ENCODE measurements around the gene OR51E1. TPM values are rescaled to one million over a fixed set of nuclear protein-coding genes. Genes with fewer than 3 reads are reported as not detected.

The OR51E1 gene
- total RNA-seq, 2 experiments from 2014 or later, result 0.09 TPM; not detected in 1

DNA sequence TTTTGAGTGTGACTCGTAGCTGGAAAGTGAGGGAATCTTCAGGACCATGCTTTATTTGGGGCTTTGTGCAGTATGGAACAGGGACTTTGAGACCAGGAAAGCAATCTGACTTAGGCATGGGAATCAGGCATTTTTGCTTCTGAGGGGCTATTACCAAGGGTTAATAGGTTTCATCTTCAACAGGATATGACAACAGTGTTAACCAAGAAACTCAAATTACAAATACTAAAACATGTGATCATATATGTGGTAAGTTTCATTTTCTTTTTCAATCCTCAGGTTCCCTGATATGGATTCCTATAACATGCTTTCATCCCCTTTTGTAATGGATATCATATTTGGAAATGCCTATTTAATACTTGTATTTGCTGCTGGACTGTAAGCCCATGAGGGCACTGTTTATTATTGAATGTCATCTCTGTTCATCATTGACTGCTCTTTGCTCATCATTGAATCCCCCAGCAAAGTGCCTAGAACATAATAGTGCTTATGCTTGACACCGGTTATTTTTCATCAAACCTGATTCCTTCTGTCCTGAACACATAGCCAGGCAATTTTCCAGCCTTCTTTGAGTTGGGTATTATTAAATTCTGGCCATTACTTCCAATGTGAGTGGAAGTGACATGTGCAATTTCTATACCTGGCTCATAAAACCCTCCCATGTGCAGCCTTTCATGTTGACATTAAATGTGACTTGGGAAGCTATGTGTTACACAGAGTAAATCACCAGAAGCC, 11.0 kb downstream of the OR51E1 start:
- H2AFZ ChIP-seq (ENCODE audit: low read length), result no peak overlapping the region
- POLR2A ChIA-PET, result no interaction called here
- CTCF ChIA-PET (ENCODE audit: unreplicated experiment), result no interaction called here
- no peaks in the 10 kb centered on the region for H3K36me3 ChIP-seq (ENCODE audit: insufficient read depth, low read length)
- no peaks in the 10 kb centered on the region for H3K9me3 ChIP-seq (ENCODE audit: low read length)
- TF ChIP-seq, protein P1, sequence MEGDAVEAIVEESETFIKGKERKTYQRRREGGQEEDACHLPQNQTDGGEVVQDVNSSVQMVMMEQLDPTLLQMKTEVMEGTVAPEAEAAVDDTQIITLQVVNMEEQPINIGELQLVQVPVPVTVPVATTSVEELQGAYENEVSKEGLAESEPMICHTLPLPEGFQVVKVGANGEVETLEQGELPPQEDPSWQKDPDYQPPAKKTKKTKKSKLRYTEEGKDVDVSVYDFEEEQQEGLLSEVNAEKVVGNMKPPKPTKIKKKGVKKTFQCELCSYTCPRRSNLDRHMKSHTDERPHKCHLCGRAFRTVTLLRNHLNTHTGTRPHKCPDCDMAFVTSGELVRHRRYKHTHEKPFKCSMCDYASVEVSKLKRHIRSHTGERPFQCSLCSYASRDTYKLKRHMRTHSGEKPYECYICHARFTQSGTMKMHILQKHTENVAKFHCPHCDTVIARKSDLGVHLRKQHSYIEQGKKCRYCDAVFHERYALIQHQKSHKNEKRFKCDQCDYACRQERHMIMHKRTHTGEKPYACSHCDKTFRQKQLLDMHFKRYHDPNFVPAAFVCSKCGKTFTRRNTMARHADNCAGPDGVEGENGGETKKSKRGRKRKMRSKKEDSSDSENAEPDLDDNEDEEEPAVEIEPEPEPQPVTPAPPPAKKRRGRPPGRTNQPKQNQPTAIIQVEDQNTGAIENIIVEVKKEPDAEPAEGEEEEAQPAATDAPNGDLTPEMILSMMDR (conservative IDR thresholded peaks at IDR 0.05; ENCODE audit: low read length), result no peak
- TF ChIP-seq EZH2phosphoT487 (IDR thresholded peaks at IDR 0.05; ENCODE audit: borderline replicate concordance, low read depth, low read length), result no peak
- no peak overlapping the region for H3K4me2 ChIP-seq (ENCODE audit: low read length)
- H3K9me2 ChIP-seq (ENCODE audit: insufficient read depth, low read length), result no peaks in the 10 kb centered on the region
- no TSS peak for BruUV-seq (replicated peaks)
- H3K4me3 ChIP-seq (ENCODE audit: low read depth, low read length, poor library complexity, severe bottlenecking), result no peak overlapping the region
- H3K27ac ChIP-seq (ENCODE audit: low read depth, low read length, poor library complexity, severe bottlenecking), result no peak overlapping the region
- H4K20me1 ChIP-seq (ENCODE audit: insufficient read depth, low read length), result no peaks in the 10 kb centered on the region
- H3K79me2 ChIP-seq (ENCODE audit: insufficient read depth, low read depth, low read length), result no peaks in the 10 kb centered on the region
- no peak for DNase-seq (ENCODE audit: low spot score)
- intact Hi-C loops (cut with micrococcal nuclease; ENCODE audit: unreplicated experiment), result no loop called here
- H3K4me1 ChIP-seq (ENCODE audit: insufficient read depth, low read length, poor library complexity, severe bottlenecking), result no peaks in the 10 kb centered on the region

DNA sequence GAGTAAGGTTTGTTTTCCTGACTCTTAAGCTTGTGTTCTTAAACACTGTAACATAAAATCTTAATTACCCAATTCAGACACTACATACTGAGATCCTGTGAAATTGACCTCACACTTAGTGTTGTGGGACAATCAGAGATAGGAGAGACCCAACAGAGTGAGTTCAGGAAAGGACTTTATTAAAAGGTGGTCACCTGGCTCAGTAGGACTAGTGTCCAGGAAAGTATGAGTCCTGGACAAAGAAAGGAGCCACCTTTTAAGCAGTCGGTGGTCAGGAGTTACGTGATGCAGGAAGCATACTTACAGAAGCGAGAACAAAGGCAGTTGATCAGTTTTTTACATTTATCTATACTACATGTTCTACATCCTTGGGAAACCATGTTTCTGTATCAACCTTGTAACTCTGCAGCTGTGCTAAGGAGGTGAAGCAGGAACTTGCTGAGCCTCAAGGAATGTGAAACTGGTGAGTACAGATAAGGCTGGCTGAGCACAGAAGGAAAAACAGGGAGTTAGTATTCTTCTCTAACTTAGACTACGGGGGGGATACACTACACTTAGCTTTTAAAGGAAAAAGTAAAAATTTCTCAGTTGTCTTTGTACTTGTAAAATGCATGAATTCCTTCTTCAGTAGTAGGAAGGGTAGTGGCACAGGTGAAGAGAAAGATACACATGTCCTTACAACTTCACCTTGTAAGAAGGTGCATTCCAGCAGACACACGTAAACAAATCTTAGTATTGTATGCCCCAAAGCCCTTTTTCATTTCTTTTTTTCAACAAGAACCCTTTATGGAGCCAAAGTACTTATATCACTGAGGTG, 15.1 kb downstream of the OR51E1 start:
- DNase-seq (ENCODE audit: low spot score), result no peak
- Histone ChIP-seq H3K4me1 (ENCODE audit: insufficient read depth, low read length, poor library complexity, severe bottlenecking) (no peaks in the 10 kb centered on the region), H3K9me2 (ENCODE audit: insufficient read depth, low read length) (no peaks in the 10 kb centered on the region), H3K4me3 (ENCODE audit: low read depth, low read length, poor library complexity, severe bottlenecking) (no peak overlapping the region), H3K27ac (ENCODE audit: low read depth, low read length, poor library complexity, severe bottlenecking) (no peak overlapping the region), H3K9me3 (ENCODE audit: low read length) (no peaks in the 10 kb centered on the region), H3K36me3 (ENCODE audit: insufficient read depth, low read length) (no peaks in the 10 kb centered on the region), H4K20me1 (ENCODE audit: insufficient read depth, low read length) (no peaks in the 10 kb centered on the region), H3K4me2 (ENCODE audit: low read length) (no peak overlapping the region), H3K79me2 (ENCODE audit: insufficient read depth, low read depth, low read length) (no peaks in the 10 kb centered on the region), H2AFZ (ENCODE audit: low read length) (no peak overlapping the region)
- TF ChIP-seq EZH2phosphoT487 (IDR thresholded peaks at IDR 0.05; ENCODE audit: borderline replicate concordance, low read depth, low read length), result no peak
- TF ChIP-seq, protein P1 (conservative IDR thresholded peaks at IDR 0.05; ENCODE audit: low read length), result no peak
- no TSS peak for BruUV-seq (replicated peaks)
- ChIA-PET POLR2A (interaction anchor here (0.7 kb wide), 1 partner anchor 9 kb away, joined by 3 read pairs; no protein-coding TSS in a partner anchor), CTCF (ENCODE audit: unreplicated experiment) (no interaction called here)
- intact Hi-C loops (cut with micrococcal nuclease; ENCODE audit: unreplicated experiment), result no loop called here

DNA sequence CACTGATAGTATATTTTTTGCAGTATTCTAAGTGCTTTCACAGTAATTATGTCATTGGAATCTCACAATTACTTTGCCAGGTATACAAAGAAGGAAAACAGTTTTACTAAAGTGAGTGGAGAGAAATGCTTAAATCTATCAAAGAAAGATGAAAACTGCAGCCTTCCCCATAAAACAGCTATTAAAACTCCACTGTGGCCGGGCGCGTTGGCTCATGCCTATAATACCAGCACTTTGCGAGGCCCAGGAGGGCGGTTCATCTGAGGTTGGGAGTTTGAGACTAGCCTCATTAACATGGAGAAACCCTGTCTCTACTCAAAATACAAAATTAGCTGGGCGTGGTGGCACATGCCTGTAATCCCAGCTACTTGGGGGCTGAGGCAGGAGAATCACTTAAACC, 19.1 kb downstream of the OR51E1 start:
- no peaks in the 10 kb centered on the region for H3K9me3 ChIP-seq (ENCODE audit: low read length)
- no peak for TF ChIP-seq EZH2phosphoT487 (IDR thresholded peaks at IDR 0.05; ENCODE audit: borderline replicate concordance, low read depth, low read length)
- TF ChIP-seq, protein P1 (conservative IDR thresholded peaks at IDR 0.05; ENCODE audit: low read length), result no peak
- ChIA-PET CTCF (ENCODE audit: unreplicated experiment) (no interaction called here), POLR2A (no interaction called here)
- H3K4me3 ChIP-seq (ENCODE audit: low read depth, low read length, poor library complexity, severe bottlenecking), result no peak overlapping the region
- H2AFZ ChIP-seq (ENCODE audit: low read length), result no peak overlapping the region
- intact Hi-C loops (cut with micrococcal nuclease; ENCODE audit: unreplicated experiment), result no loop called here
- no TSS peak for BruUV-seq (replicated peaks)
- no peaks in the 10 kb centered on the region for H4K20me1 ChIP-seq (ENCODE audit: insufficient read depth, low read length)
- no peak overlapping the region for H3K27ac ChIP-seq (ENCODE audit: low read depth, low read length, poor library complexity, severe bottlenecking)
- DNase-seq (ENCODE audit: low spot score), result no peak
- H3K9me2 ChIP-seq (ENCODE audit: insufficient read depth, low read length), result no peaks in the 10 kb centered on the region
- H3K36me3 ChIP-seq (ENCODE audit: insufficient read depth, low read length), result no peaks in the 10 kb centered on the region
- H3K4me1 ChIP-seq (ENCODE audit: insufficient read depth, low read length, poor library complexity, severe bottlenecking), result no peaks in the 10 kb centered on the region
- H3K4me2 ChIP-seq (ENCODE audit: low read length), result no peak overlapping the region
- no peaks in the 10 kb centered on the region for H3K79me2 ChIP-seq (ENCODE audit: insufficient read depth, low read depth, low read length)

Measured in OCI-LY7 (cell line).